Measurements from ENCODE around the gene MPC2. TPM values are rescaled to one million over a fixed set of nuclear protein-coding genes. Genes with fewer than 3 reads are reported as not detected.
A peak's percentile ranks its signal among the peaks of the same experiment; 100 is the strongest.
"Not testable (repeated sequence)": the region's sequence is repeated elsewhere in the genome, so short reads cannot be mapped to it uniquely, and the experiment has no call there.

The MPC2 gene
- total RNA-seq, 1 donor from 2014 or later, result 221 TPM

GRCh38 chr1:167936068-167936929, 573 bp downstream of the MPC2 start, which contains the start of gene DCAF6:
Gene DCAF6 (plus strand): TSS chr1:167936683. CDS start chr1:167936912, 229 bp downstream.
- intact Hi-C loops (cut with DNase I), result no loop called here
- DNase-seq (peak; percentile 97), ATAC-seq (ENCODE audit: poor library complexity) (peak; percentile 93)

DNA sequence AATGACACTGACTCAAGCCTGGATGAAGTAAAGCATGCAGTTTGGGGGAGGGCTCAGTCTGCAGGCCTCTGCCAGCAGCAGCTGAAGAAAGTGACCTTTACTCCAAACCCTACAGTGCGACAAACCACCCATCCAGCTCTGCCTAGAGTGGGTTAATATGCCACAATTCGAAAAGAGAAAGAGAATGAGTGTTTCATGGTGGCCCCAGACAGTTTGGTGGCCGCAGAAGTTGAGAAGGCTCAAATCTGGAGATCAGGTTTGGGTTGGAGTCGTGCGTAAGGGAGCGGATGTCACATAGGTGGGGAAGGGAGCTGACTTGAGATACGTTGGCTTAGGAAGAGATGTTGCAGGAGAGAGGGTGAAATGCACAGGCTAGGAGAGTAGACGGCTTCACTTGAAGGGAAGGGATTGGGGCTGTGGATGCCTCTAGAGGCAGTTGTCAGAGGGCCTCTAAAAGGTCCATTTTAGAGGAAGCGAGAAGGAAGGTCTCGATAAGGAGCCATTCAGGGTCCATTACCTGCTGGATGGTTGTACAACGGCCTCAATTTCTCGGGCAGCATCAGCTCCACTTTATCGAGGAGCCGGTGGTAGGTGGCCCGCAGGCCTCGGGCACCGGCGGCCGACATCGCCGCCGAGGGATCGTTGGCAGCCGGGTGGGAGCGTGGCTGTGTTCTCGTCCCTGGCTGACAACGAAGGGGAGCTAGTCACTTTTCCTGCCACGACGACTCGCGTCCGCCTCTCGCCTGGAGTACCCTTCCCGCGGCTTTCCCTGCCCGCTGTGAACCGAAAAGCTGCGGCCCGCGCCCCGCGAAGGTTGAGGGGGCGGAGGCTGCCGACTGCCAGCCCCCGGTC, 1.4 kb downstream of the MPC2 start:
- intact Hi-C loops (cut with DNase I), result no loop called here
- ATAC-seq (ENCODE audit: poor library complexity), result peak; percentile 11

GRCh38 chr1:167934426-167935215, 2.3 kb downstream of the MPC2 start:
- no peak for ATAC-seq (ENCODE audit: poor library complexity)
- DNase-seq, result no peak
- intact Hi-C loops (cut with DNase I), result no loop called here

More for the DNA sequence above, 1.4 kb downstream of the MPC2 start:
- peak; percentile 37 for DNase-seq

GRCh38 chr1:167933788-167934187, 3.1 kb downstream of the MPC2 start:
- ATAC-seq (ENCODE audit: poor library complexity) (no peak), DNase-seq (no peak)
- intact Hi-C loops (cut with DNase I), result no loop called here

DNA sequence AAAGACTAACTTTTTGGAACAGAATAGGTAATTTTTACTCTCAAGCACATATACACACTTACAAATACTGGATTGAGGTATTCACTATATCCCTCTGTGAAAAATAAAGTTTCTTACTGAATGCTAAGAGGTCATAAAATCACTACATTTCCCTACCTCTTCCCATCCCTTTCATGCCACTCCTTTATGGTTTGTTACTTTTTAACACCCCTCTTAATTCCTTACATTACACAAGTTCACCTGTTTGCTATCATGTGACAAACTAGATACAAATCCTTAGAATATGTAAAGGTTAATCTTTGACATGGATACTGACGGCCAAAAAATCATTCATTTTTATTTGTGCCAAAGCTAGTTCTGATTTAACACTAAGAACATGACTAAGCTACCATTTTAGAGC, 7.1 kb downstream of the MPC2 start:
- ATAC-seq (ENCODE audit: poor library complexity) (no peak), DNase-seq (no peak)
- intact Hi-C loops (cut with DNase I), result no loop called here

DNA sequence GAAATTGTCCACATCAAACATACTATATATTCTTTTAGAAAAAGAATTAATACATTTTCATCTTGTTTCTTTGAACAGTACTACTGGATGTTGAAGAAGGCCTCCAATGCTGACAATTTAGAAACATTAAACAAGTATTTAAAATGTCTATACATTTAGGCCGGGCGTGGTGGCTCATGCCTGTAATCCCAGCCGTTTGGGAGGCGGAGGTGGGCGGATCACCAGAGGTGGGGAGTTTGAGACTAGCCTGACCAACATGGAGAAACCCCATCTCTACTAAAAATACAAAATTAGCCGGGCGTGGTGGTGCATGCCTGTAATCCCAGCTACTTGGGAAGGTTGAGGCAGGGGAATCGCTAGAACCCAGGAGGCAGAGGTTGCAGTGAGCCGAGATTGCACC, 8.0 kb downstream of the MPC2 start:
- intact Hi-C loops (cut with DNase I); ATAC-seq (ENCODE audit: poor library complexity); DNase-seq: not testable (repeated sequence)

GRCh38 chr1:167928457-167928852, 8.4 kb downstream of the MPC2 start:
- DNase-seq (no peak), ATAC-seq (ENCODE audit: poor library complexity) (no peak)
- intact Hi-C loops (cut with DNase I), result no loop called here

DNA sequence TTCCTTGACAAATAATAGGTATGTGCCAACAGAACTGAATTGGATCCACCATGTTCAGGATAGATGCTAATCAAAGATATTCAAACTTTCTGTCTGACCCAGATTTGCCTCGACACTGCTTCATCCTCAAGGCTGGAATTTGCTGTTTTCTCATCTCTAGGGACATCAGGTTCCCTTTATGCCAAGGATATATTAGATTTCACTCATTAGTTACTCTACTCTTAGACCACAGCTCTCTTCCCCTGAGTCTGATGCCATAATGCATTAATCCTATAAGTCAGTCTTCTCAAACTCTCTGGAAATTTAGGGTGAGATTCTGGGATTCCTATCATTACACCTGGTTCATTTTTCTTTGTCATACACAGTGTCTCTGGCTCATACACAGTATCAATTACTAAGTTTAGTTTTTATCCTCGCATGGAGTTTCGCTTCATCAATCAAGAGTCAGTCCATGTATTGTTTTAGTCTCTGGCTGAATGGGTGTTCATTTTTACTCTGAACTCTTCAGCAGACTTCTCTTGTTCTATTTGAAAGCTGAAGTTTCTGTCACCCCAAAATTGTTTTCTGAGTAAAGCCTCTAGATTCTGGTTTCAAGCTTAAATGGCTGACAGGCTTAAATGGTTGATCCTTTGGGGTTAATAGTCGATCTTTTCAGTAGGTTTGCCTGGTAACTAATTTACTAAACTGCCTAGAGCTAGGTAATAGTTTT, 9.7 kb downstream of the MPC2 start:
- no peak for ATAC-seq (ENCODE audit: poor library complexity)
- DNase-seq, result no peak
- intact Hi-C loops (cut with DNase I), result no loop called here

DNA sequence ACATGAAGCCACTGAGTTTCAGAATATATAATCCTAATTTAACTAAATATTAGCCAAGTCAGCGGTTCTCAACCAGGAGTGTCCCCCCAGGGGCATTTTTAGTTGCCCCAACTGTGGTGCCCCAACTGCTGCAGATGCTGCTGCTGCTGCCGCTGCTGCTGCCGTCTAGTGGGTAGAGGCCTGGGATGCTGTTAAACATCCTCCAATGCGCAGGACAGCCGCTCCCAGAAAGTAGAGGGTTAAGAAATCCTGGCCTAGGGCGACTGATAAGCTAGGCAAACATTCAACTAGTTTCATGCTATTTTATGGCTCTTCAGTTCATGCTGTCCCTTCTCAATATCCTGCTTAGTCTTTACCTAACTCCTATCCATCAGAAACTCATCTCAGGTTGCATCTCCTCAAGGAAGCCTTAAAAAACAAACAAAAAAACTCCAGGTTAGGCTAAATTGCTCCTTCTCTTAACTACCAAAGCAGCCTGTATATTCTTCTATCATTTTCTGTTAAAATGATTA, 10.3 kb downstream of the MPC2 start:
- DNase-seq (no peak), ATAC-seq (ENCODE audit: poor library complexity) (no peak)
- intact Hi-C loops (cut with DNase I), result no loop called here

- ATAC-seq (ENCODE audit: poor library complexity), result no peak
- DNase-seq, result no peak
- intact Hi-C loops (cut with DNase I), result no loop called here
Measured at GRCh38 chr1:167924543-167925231, 12.2 kb downstream of the MPC2 start.

- no peak for DNase-seq
- intact Hi-C loops (cut with DNase I), result no loop called here
- no peak for ATAC-seq (ENCODE audit: poor library complexity)
Measured at GRCh38 chr1:167924102-167924501, 12.8 kb downstream of the MPC2 start.

- DNase-seq, result no peak
- intact Hi-C loops (cut with DNase I), result no loop called here
- no peak for ATAC-seq (ENCODE audit: poor library complexity)
Measured at GRCh38 chr1:167923324-167924056, 13.4 kb downstream of the MPC2 start.

DNA sequence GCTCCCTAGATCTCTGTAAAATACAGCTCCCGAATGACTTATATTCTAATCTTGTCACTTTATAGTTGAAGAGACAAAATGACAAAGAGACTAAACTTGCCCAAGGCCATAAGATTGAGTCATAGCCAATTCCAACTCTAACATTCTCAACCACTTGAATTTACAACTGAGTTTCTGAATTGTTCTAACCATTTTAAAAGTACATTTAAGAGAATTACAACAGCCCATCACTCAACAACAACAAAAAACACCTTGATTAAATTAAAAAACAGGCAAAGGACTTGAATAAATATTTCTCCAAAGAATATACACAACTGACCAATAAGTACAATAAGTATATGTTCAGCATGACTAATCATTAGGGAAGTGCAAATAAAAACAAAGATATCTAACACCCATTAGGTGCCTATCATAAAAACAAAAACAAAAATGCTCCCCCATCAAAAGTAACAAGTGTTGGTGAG, 14.2 kb downstream of the MPC2 start:
- intact Hi-C loops (cut with DNase I), result no loop called here
- ATAC-seq (ENCODE audit: poor library complexity) (no peak), DNase-seq (no peak)

GRCh38 chr1:167922023-167922422, 14.8 kb downstream of the MPC2 start:
- intact Hi-C loops (cut with DNase I), result no loop called here
- DNase-seq, result no peak
- ATAC-seq (ENCODE audit: poor library complexity), result peak; percentile 77

DNA sequence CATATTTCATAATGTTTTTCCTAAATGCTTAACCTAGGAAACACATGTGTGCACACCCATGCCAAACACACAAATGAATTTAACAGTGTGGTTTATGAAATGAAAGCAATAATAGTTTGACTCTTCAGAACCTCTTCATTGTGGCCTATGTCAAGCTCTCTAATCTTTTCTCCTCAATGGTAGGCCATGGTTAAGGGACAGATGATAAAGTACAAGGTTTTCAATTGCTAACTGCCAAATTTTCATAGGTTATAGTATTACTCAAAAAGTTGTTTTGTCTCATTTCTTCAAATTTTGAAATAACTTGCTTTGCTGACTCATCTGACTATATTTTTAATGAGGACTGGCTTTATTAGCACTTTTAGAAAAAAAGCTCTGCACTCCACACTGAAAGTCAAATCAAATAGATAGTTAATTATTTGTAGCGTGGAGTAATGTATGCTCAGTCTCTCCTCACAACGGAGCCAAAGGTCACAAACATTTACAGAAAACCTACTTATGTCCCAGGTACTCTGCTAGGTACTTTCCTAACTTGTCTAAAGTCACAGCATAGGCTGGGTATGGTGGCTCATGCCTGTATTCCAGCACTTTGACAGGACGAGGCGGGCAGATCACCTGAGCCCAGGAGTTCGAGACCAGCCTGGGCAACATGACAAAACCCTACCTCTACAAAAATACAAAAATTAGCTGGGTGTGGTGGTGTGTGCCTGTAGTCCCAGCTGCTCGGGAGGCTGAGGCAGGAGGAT, 19.9 kb downstream of the MPC2 start:
- intact Hi-C loops (cut with DNase I), result no loop called here
- ATAC-seq (ENCODE audit: poor library complexity) (no peak), DNase-seq (no peak)

DNA sequence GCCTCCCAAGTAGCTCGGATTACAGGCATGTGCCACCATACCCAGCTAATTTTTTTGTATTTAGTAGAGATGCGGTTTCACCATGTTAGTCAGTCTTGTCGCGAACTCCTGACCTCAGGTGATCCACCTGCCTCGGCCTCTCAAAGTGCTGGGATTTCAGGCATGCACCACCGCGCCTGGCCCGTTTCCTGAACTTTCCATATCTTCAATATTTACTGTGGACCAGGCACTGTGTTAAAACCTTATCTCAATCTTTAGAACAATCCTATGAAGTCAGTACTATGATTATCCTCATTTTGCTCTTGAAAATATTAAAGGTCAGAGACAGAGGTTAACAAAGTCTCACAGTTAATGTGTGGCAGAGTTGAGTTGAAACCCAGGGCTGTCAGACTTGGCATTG, 21.3 kb downstream of the MPC2 start:
- no peak for ATAC-seq (ENCODE audit: poor library complexity)
- DNase-seq, result no peak
- intact Hi-C loops (cut with DNase I), result no loop called here
